Upper lobe of right lung (tissue), 1 donor: ENCODE results near the gene CTRB1. TPM values are rescaled to one million over a fixed set of nuclear protein-coding genes. Genes with fewer than 3 reads are reported as not detected.

Experiments
- ATAC-seq: fragments of 200-7000 bp; cut with Tn5 transposase; one replicate; pipeline ENCODE4 v1.9.1; 2020; ENCODE audit warnings: mild to moderate bottlenecking, moderate library complexity
- DNase-seq: peaks from one replicate; pipeline ENCODE4 v3.0.0-alpha.2; 2020
- H3K27ac ChIP-seq: fragments of 200-600 bp; one replicate; pipeline ENCODE4 v1.8.0; 2022
- H3K27me3 ChIP-seq: fragments of 200-600 bp; one replicate; pipeline ENCODE4 v1.8.0; 2022; ENCODE audit warnings: mild to moderate bottlenecking
- H3K36me3 ChIP-seq: fragments of 200-600 bp; one replicate; pipeline ENCODE4 v1.8.0; 2022
- H3K4me1 ChIP-seq: fragments of 200-600 bp; one replicate; pipeline ENCODE4 v1.8.0; 2022
- H3K4me3 ChIP-seq: fragments of 200-600 bp; one replicate; pipeline ENCODE4 v1.8.0; 2022; ENCODE audit warnings: mild to moderate bottlenecking
- H3K9me3 ChIP-seq: fragments of 200-600 bp; one replicate; pipeline ENCODE4 v1.8.0; 2022
- CTCF ChIP-seq: fragments of 200-600 bp; IDR thresholded peaks from one replicate; pipeline ENCODE4 v1.8.0; 2022; ENCODE audit warnings: antibody characterized with exemption
- intact Hi-C: fragments of 100-400 bp; cut with DNase I; formaldehyde crosslinking; loops from one replicate; pipeline ENCODE4 v1.11.0; 2022
- total RNA-seq: library from RNA; stranded (reverse); fragmentation: NEBNext Ultra II Directional; extraction: Animal tissue kit (Norgen Biotek cat#: 25700); gene quantifications from one replicate; pipeline ENCODE4 v1.2.1, GENCODE V29; 2021
- donor health status: DM: no; HTN: yes; CAD: no; lungs with severe emphysema.

The CTRB1 gene
- total RNA-seq, 1 donor from 2014 or later, result not detected

DNA sequence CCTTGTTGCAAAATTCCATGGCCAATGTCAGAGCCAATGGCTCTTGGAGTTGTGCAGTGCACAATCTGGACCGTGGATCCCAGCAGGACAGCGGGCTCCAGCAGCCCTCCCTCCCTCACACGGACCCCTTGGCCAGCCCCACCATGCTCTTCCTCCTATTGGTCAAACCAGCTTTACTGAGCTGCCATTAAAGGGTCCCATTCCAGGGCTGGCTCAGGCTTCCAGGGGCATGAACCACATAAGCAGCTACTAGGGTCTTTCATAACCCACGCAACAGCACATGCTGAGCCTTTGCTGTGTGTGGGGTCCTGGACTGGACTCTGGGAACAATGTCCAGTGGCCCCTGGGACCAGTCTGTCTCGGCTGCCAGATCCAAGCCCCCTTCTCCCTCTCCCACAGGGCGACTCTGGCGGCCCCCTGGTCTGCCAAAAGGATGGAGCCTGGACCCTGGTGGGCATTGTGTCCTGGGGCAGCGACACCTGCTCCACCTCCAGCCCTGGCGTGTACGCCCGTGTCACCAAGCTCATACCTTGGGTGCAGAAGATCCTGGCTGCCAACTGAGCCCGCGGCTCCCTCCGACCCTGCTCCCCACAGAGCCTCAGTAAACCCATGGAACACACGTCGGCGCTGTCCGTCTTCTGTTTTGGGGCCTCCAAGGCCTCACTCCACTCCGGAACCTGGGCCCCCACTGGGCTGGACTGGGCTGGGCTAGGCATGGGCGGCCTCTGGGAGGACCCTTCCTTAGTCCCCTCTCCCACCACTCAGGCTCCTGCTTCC, 5.7 kb downstream of the CTRB1 start:
- peaks cover 11% of the 10 kb centered on the region for H3K36me3 ChIP-seq
- H3K9me3 ChIP-seq, result no peaks in the 10 kb centered on the region
- intact Hi-C loops, result loop anchor here (2.0 to 5.0 kb wide), 2 partner anchors 18 to 163 kb away; partner anchors contain the start of gene CTRB2
- DNase-seq, result no peak
- no peaks in the 10 kb centered on the region for H3K4me1 ChIP-seq
- H3K4me3 ChIP-seq, result no peak overlapping the region
- H3K27ac ChIP-seq, result no peak overlapping the region
- TF ChIP-seq CTCF, result no peak
- ATAC-seq, result no peak
- H3K27me3 ChIP-seq, result no peaks in the 10 kb centered on the region

GRCh38 chr16:75225092-75225491, 6.3 kb downstream of the CTRB1 start:
- Histone ChIP-seq H3K27ac (no peak overlapping the region), H3K27me3 (no peaks in the 10 kb centered on the region), H3K4me1 (no peaks in the 10 kb centered on the region), H3K9me3 (no peaks in the 10 kb centered on the region), H3K36me3 (peaks cover 17% of the 10 kb centered on the region), H3K4me3 (no peak overlapping the region)
- intact Hi-C loops, result loop anchor here (2.0 to 5.0 kb wide), 2 partner anchors 18 to 162 kb away; partner anchors contain the start of gene CTRB2
- no peak for TF ChIP-seq CTCF
- DNase-seq (no peak), ATAC-seq (no peak)

DNA sequence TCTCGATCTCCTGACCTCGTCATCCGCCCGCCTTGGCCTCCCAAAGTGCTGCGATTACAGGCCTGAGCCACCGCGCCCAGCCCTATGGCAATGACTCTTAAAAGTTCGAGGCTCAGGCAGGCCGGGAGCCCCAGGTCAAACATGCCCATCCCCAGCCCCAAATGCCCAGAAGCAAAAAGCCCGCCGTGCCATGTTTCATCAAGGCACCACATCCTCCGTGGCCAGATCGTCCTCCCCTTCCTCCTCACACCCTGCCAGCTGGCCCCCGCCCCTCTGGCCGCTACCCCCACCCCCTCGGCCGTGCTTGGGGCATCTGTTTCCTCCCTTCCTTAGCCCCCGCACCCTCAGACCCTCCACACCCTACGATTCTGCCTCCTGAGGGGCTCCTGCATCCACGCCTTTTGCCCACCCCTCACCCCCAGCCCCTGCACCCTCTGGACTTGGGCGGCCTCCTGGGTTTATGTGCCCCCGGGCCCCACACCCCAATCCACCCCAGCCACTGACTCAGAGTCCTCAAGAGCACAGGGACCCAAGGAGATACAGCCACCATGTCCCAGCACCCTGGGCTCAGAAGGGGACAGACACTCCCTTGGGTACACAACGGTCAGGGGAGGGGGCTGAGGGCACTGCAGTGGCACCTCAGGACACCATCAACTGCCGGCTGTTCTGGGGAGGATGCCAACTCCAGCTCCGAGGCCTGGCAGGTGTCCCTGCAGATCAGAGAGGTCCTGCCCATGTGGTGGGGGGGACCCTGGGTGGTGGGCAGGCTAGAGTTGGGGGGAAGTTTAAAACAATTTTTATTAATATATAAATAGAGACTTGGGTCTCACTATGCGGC, 7.1 kb downstream of the CTRB1 start:
- no peaks in the 10 kb centered on the region for H3K27me3 ChIP-seq
- no peak overlapping the region for H3K27ac ChIP-seq
- no peak overlapping the region for H3K4me3 ChIP-seq
- H3K36me3 ChIP-seq, result peaks cover 18% of the 10 kb centered on the region
- TF ChIP-seq CTCF, result no peak
- H3K4me1 ChIP-seq, result no peaks in the 10 kb centered on the region
- intact Hi-C loops, result loop anchor here (2.0 to 5.0 kb wide), 2 partner anchors 19 to 161 kb away; partner anchors contain the start of gene CTRB2
- no peaks in the 10 kb centered on the region for H3K9me3 ChIP-seq
- ATAC-seq, result no peak
- DNase-seq, result no peak

GRCh38 chr16:75226550-75227360, 8.0 kb downstream of the CTRB1 start:
- Histone ChIP-seq H3K27me3 (no peaks in the 10 kb centered on the region), H3K4me3 (no peak overlapping the region), H3K27ac (no peak overlapping the region), H3K4me1 (no peaks in the 10 kb centered on the region), H3K9me3 (no peaks in the 10 kb centered on the region), H3K36me3 (peaks cover 24% of the 10 kb centered on the region)
- ATAC-seq (no peak), DNase-seq (no peak)
- intact Hi-C loops, result loop anchor here (5.0 kb wide), 1 partner anchor 161 kb away; no protein-coding TSS in a partner anchor
- no peak for TF ChIP-seq CTCF
